Neuron (in vitro differentiated cells): ENCODE measurements around the gene APCDD1.

ENCODE experiments used
- H2AFZ ChIP-seq: one replicate; pipeline ENCODE4 v1.6.1; 2013; ENCODE audit warnings: low read depth, mild to moderate bottlenecking, inconsistent platforms, low read length, moderate library complexity
- H3K27me3 ChIP-seq: one replicate; pipeline ENCODE4 v1.6.1; 2013; ENCODE audit warnings: low read length; ENCODE audit not compliant: insufficient read depth
- H3K36me3 ChIP-seq: one replicate; pipeline ENCODE4 v1.6.1; 2013; ENCODE audit warnings: low read length; ENCODE audit not compliant: insufficient read depth
- H3K4me1 ChIP-seq: one replicate; pipeline ENCODE4 v1.6.1; 2013; ENCODE audit warnings: low read length; ENCODE audit not compliant: insufficient read depth
- H3K4me3 ChIP-seq: 2 replicates; pipeline ENCODE4 v1.5.1; 2013; ENCODE audit warnings: mild to moderate bottlenecking, low read length, moderate library complexity
- H3K9me3 ChIP-seq: one replicate; pipeline ENCODE4 v1.6.1; 2013; ENCODE audit warnings: low read length

APCDD1 gene

GRCh38 chr18:10475654-10476291, 21.3 kb downstream of the APCDD1 start:
- H3K4me1 ChIP-seq, result no peaks in the 10 kb centered on the region
- H3K36me3 ChIP-seq, result no peaks in the 10 kb centered on the region
- H2AFZ ChIP-seq, result no peak overlapping the region
- H3K27me3 ChIP-seq, result no peaks in the 10 kb centered on the region
- H3K9me3 ChIP-seq, result peaks cover 3% of the 10 kb centered on the region
- H3K4me3 ChIP-seq, result no peak overlapping the region

- H3K36me3 ChIP-seq, result no peaks in the 10 kb centered on the region
- no peaks in the 10 kb centered on the region for H3K4me1 ChIP-seq
- no peak overlapping the region for H2AFZ ChIP-seq
- no peaks in the 10 kb centered on the region for H3K27me3 ChIP-seq
- H3K9me3 ChIP-seq, result peaks cover 3% of the 10 kb centered on the region
- no peak overlapping the region for H3K4me3 ChIP-seq
Measured at GRCh38 chr18:10476338-10476791, 21.9 kb downstream of the APCDD1 start.

GRCh38 chr18:10477121-10477862, 22.9 kb downstream of the APCDD1 start:
- Histone ChIP-seq H3K36me3 (no peaks in the 10 kb centered on the region), H3K4me1 (no peaks in the 10 kb centered on the region), H2AFZ (no peak overlapping the region), H3K4me3 (no peak overlapping the region), H3K9me3 (peaks cover 3% of the 10 kb centered on the region), H3K27me3 (no peaks in the 10 kb centered on the region)

DNA sequence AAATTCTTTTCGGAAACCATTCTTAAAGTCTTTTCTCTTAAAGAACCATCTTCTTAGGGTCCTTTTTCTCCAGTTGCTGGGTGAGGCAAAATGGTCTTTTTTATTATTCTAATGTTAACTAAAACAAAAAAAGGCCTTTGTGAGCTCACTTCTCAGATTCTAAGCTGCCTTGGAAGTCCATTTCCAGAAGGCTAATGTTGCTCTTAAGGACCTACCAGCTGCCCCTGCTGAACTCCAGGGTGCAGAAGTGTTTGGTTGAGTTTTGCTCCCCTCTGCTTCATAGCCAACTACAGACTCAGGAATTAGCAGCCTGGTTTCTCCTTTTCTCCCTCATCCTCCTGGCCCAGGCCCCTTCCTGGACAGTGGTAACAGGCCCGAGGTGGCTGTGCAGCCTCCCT, 23.4 kb downstream of the APCDD1 start:
- H3K4me1 ChIP-seq, result no peaks in the 10 kb centered on the region
- H3K27me3 ChIP-seq, result no peaks in the 10 kb centered on the region
- peaks cover 3% of the 10 kb centered on the region for H3K9me3 ChIP-seq
- no peak overlapping the region for H3K4me3 ChIP-seq
- H2AFZ ChIP-seq, result no peak overlapping the region
- H3K36me3 ChIP-seq, result no peaks in the 10 kb centered on the region

GRCh38 chr18:10481831-10482230, 27.4 kb downstream of the APCDD1 start:
- Histone ChIP-seq H3K36me3 (no peaks in the 10 kb centered on the region), H3K4me1 (no peaks in the 10 kb centered on the region), H3K4me3 (no peak overlapping the region), H2AFZ (no peak overlapping the region), H3K9me3 (peaks cover 3% of the 10 kb centered on the region), H3K27me3 (no peaks in the 10 kb centered on the region)

DNA sequence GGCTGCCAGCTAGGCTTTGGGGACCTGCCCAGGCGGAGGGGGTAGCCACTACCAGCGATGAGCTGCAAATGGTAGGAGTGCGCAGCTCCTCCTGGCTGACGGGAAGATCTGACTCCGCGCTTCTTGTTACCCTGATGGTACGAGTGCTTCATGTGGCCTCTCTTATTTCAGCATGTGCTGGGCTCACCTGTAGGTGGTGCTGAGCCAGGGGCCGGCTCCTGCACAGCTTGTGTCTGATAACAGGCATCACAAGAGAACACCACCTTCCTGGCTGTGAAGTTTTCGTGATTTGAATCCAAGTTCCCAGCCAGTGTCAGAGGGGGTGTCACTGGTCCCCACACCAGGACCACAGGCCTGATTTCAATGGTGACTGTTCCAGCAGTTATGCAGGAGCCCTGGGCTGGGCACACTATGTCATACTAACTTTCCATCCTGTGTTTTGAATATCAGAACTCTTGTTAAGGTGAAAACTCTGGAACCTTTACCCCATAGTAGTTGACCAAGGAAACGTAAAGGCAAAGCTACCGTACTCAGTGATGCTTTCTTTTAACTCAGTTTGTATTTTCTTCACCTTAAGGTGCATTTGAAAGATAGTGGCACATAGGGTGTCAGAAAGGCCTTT, 28.0 kb downstream of the APCDD1 start:
- no peak overlapping the region for H3K4me3 ChIP-seq
- H3K4me1 ChIP-seq, result no peaks in the 10 kb centered on the region
- no peaks in the 10 kb centered on the region for H3K36me3 ChIP-seq
- peaks cover 3% of the 10 kb centered on the region for H3K9me3 ChIP-seq
- no peak overlapping the region for H2AFZ ChIP-seq
- H3K27me3 ChIP-seq, result no peaks in the 10 kb centered on the region

DNA sequence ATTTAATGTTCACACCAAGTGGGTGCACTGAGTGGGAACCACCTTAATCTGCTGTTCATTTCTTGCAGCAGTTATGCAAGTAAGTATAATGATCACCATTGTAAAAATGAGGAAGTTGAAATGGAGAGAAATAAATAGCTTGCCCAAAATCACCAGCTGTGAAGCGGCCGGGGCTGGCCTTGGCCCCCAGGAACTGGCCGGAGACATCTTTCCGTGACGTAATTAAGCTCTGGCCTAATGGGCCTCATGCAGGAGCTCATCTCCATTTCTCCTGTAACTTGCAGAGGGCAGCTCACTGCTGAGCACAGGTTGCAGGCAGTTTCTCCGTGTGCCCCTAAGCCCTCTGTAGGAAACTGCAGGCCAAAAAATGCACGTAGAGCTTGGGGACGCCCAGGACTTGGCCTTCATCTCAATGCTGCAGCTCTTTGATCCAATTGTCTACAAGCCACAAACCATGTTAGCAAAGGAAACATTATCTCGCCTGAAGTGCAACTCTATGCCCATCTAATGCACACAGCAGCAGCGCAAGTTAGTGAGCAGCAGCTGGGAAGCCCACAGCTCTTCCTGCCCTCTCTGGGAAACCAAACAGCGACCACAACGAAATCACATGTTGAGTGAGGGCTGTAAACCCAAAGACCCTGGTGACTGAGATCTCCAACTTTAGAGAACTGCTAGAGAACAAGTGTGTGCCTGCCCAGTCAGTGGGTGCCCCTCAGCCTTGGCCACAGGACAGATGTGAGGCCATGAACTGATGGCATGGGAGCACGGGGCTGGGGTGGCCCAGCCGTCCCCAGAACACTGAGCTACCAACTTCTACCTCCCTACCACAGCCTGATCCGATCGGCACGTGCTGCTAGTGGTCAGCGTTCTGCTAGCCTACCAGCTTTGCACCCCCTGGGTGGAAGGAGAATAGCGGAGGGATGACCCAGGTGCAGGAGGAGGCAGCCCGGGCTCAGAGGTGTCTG, 28.8 kb downstream of the APCDD1 start:
- Histone ChIP-seq H3K27me3 (no peaks in the 10 kb centered on the region), H2AFZ (no peak overlapping the region), H3K36me3 (no peaks in the 10 kb centered on the region), H3K4me1 (no peaks in the 10 kb centered on the region), H3K4me3 (no peak overlapping the region), H3K9me3 (peaks cover under 1% of the 10 kb centered on the region)

DNA sequence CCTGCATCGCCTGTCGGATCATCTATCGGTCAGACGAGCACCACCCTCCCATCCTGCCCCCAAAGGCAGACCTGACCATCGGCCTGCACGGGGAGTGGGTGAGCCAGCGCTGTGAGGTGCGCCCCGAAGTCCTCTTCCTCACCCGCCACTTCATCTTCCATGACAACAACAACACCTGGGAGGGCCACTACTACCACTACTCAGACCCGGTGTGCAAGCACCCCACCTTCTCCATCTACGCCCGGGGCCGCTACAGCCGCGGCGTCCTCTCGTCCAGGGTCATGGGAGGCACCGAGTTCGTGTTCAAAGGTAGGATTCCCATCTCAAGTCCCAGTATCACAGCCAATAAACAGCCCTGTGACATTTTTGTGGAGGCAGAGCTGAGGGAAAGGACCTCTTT, 31.0 kb downstream of the APCDD1 start:
- no peaks in the 10 kb centered on the region for H3K36me3 ChIP-seq
- no peak overlapping the region for H2AFZ ChIP-seq
- H3K27me3 ChIP-seq, result no peaks in the 10 kb centered on the region
- no peak overlapping the region for H3K4me3 ChIP-seq
- no peaks in the 10 kb centered on the region for H3K4me1 ChIP-seq
- no peaks in the 10 kb centered on the region for H3K9me3 ChIP-seq

GRCh38 chr18:10486362-10486761, 31.9 kb downstream of the APCDD1 start:
- Histone ChIP-seq H3K9me3 (no peaks in the 10 kb centered on the region), H2AFZ (no peak overlapping the region), H3K36me3 (no peaks in the 10 kb centered on the region), H3K27me3 (no peaks in the 10 kb centered on the region), H3K4me3 (no peak overlapping the region), H3K4me1 (no peaks in the 10 kb centered on the region)

DNA sequence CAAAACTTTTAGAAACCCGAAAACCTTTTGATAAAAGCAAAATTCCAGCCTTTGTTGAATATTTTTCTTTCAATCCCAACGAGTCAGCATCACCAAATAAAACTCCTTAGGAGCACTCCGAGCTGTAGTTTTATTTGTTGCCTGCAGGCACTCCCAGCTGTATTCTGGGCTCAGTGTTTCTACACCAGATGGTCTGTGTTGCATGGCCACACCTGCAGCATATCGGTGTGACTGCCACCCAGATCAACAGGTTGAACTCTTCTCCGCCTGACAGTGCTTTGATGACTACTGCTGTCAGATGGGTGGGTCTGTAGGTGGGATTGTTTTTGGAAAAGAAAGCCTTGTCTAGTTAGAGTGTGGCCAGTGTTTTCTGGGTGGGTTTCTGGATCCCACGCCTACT, 32.7 kb downstream of the APCDD1 start:
- H3K4me1 ChIP-seq, result no peaks in the 10 kb centered on the region
- no peaks in the 10 kb centered on the region for H3K9me3 ChIP-seq
- H2AFZ ChIP-seq, result no peak overlapping the region
- H3K4me3 ChIP-seq, result no peak overlapping the region
- no peaks in the 10 kb centered on the region for H3K27me3 ChIP-seq
- H3K36me3 ChIP-seq, result no peaks in the 10 kb centered on the region

GRCh38 chr18:10488017-10488416, 33.6 kb downstream of the APCDD1 start:
- Histone ChIP-seq H3K27me3 (no peaks in the 10 kb centered on the region), H3K36me3 (no peaks in the 10 kb centered on the region), H2AFZ (no peak overlapping the region), H3K4me1 (no peaks in the 10 kb centered on the region), H3K4me3 (no peak overlapping the region), H3K9me3 (no peaks in the 10 kb centered on the region)

DNA sequence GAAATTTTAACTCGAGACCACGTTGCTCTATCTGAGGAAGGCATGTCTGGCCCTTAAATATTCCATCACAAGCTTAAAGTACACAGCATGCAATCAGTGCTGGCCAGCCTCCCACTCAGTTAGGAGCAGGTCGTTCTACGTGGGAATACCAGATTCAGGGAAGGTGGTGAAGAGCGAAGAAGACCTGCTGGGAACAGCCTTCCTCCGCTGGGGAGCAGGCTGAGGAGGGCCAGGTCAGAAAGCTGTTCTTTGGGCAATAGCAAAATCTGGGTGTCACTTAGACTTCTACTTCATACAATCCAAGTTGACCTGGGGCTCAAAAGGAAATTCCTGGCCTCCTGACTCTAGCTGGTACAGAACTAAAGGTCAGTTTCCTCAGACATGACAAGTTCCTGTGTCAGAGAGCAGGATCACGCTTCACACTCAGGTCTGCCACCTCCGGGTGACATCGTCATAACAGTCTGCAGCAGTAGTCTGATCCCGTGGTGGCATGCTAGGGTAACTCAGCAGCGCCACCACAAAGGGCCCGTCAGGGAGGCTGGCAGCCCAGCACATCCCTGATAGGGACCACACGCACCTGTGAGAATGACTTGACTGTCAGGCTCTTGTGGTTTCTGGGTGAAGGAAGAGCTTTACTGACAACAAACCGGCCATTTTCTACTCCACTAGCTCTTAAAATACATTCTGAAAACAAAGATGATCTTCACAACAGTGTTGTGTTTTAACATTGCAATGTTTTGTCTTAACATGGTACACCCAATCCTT, 36.1 kb downstream of the APCDD1 start:
- Histone ChIP-seq H3K9me3 (no peaks in the 10 kb centered on the region), H3K36me3 (no peaks in the 10 kb centered on the region), H3K4me3 (no peak overlapping the region)

More for the DNA sequence above, 36.1 kb downstream of the APCDD1 start:
- no peaks in the 10 kb centered on the region for H3K4me1 ChIP-seq
- no peaks in the 10 kb centered on the region for H3K27me3 ChIP-seq
- H2AFZ ChIP-seq, result no peak overlapping the region
